Frontal cortex (tissue), 4 donors: Measurements from ENCODE around the gene APOF. TPM values are rescaled to one million over a fixed set of nuclear protein-coding genes. Genes with fewer than 3 reads are reported as not detected.
"Not testable (repeated sequence)": the region's sequence is repeated elsewhere in the genome, so short reads cannot be mapped to it uniquely, and the experiment has no call there.

Experiments used
- DNase-seq, 2 donors: peaks; one replicate each; pipeline ENCODE4 v3.0.0; 2012; ENCODE audit warnings: low spot score in 2 of 2
- FAIRE-seq: peaks from 2 replicates; lab custom pipeline; 2012; peaks lifted over from hg19 to GRCh38; lab: Jason Lieb, UNC
- total RNA-seq: library from RNA; depleted of rRNA; stranded (reverse); fragments of >200 nt; gene quantifications from one replicate; pipeline ENCODE4 v1.2.3, GENCODE V29; 2014
- donor health status: control.
- donor health status: control.
- donor health status: control.

APOF gene, protein sequence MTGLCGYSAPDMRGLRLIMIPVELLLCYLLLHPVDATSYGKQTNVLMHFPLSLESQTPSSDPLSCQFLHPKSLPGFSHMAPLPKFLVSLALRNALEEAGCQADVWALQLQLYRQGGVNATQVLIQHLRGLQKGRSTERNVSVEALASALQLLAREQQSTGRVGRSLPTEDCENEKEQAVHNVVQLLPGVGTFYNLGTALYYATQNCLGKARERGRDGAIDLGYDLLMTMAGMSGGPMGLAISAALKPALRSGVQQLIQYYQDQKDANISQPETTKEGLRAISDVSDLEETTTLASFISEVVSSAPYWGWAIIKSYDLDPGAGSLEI
- total RNA-seq: not detected

DNA sequence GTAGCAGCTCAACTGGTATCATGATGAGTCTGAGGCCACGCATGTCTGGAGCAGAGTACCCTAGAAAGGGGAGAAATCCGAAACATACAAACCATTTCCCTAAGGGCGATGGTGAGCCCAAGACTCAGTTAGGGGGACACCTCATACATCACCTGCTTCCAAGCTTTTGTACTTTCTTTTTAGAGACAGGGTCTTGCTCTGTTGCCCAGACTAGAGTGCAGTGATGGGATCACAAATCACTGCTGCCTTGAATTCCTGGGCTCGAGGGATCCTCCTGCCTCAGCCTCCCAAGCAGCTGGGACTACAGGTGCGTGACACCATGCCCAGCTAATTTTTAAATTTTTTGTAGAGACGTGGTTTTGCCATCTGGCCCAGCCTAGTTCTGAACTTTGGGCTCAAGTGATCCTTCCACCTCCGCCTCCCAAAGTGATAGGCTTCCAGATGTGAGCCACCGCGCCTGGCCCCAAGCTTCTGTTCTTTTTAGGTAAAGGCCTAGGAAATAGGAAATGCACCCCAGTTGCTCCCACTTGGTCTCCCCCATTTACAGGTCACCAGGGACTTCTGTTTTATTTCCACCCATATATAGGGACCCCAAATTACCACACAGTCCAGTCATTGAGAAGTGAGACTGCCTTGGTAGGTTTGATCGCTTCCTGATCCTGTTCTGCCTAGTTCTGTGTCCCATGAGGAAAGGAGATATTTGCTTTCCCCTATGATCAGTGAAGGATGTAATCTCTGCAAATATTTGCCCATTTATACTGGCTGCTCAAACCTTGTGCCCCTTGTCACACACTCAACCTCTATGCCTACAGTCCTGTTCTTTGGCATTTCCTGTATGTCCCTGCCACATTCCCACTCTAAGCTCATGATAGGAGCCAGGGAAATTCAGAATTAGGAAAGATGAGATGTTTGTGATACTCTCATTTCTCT lies at the start of gene APOF:
Gene APOF, minus strand, starts transcription at position 728 of the 930 bp plus-strand sequence. Its CDS starts 112 bp downstream, at position 616.
- DNase-seq (no peak), FAIRE-seq (no peak)

DNA sequence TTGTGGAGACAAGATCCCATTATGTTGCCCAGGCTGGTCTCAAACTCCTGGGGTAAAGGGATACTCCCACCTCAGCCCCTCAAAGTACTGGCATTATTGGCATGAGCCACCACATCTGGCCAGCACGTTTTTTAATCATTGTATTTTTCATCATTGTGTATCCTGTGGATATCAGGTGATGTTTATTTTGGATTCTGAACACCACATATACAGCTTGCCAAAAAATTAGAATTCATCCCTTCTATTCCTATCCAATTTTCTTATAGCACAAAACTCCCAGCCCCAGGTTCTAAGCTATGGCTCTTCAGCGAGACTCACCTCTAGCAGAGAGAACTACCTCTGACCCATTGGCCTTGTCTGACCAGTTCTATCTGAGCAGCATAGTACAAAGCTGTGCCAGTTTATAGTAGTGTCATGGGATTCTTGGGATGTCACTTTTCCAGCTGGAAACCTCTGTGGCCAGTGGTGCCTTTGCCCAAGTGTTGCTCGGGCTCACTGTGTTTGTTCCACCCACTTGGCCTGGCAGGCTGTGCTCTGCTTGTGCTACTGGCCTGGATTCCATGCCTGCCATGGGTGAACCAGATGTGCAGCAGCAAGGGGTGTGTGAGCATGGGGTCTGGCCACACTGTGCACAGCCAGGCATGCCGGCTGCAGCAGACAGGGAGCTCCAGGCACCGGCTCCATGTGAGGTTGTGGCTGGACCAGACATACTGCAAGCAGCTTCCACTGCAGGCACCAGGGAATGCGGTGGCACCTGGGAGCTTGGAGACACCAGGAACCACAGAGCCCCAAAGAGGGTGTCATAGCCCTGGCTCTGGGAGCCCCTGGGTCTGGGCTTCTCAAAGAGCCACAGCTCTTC lies 49.4 kb upstream of the APOF start:
- FAIRE-seq (no peak), DNase-seq (no peak)

DNA sequence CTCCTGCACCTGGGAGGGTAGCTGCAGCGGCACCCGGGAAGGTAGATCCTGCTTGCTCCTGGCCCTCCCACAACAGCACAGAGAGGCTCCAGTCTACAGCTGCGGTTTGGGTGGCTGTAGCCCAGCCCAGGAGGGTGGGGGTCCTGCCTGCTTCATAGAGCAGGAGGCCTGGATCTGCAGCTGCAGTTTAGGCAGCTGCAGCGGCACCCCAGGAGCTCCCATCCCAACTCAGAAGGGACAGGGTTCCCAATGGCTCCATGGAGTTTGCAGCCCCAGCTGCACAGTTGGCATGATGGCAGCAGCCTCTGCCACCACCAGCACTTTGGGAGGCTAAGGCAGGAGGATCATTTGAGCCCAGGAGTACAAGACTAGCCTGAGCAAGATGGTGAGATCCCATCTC lies 48.1 kb upstream of the APOF start:
- DNase-seq: no peak
- FAIRE-seq: no peak

DNA sequence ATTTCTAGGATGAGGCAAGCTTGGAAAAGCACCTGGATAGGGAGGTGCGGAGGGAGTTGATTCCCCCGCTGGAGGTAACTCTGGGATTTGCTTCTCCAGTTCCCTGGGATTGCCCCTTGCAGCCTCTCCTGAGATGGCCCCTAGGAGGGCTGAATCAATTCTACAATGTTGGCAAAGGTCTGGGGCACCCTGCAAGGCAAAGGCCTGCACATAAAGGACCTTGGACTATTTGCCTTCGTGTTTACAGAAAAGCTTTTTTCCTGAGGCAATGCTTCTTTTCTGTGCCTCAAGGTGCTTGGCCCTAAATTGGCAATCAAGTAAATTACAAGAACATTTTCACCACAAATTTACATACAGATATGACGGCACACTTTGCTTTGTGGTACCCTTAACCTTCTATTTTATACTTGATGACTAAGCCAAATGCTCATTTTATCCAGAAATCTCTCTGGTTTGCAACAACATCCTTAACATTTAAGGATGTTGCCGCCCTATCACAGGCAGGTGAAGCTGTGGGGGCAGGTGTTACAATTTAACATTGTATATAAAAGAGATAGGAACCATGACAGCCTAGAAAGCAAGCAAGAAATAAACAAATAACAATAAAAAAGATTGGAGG lies 46.3 kb upstream of the APOF start:
- no peak for DNase-seq
- FAIRE-seq: no peak

DNA sequence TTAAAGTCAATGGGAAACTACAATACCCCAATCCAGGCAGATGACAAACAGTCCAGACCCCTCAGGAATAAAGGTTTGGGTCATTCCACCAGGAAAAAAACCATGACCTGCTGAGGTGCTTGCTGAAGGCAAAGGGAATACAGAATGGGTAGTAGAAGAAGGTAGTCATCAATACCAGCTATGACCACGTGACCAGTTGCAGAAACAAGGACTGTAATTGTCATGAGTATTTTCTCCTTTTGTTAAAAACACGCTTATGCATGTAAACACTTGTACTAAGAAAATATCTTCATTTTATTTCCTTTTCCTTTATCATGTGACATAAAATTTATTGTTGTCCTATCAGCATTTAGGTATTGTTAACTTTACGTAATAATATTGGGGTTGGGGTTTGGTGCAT lies 41.6 kb upstream of the APOF start:
- FAIRE-seq: not testable (repeated sequence)

DNA sequence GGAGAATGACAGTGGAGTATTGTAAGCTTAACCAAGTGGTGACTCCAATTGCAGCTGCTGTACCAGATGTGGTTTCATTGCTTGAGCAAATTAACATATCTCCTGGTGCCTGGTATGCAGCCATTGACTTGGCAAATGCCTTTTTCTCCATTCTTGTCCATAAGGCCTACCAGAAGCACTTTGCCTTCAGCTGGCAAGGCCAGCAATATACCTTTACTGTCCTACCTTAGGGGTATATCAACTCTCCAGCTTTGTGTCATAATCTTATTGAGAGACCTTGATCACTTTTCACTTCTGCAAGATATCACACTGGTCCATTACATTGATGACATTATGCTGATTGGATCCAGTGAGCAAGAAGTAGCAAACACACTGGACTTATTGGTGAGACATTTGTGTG lies 39.0 kb upstream of the APOF start:
- DNase-seq, FAIRE-seq: not testable (repeated sequence)

More for the DNA sequence above, 41.6 kb upstream of the APOF start:
- not testable (repeated sequence) for DNase-seq

DNA sequence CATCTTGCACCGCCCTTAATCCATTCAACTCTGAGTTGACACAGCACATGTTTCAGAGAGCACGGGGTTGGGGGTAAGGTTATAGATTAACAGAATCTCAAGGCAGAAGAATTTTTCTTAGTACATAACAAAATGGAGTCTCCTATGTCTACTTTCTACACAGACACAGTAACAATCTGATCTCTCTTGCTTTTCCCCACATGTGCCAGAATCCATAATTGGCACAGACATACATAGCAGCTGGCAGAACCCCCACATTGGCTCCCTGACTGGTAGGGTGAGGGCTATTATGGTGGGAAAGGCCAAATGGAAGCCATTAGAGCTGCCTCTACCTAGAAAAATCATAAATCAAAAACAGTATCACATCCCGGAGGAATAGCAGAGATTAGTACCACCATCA lies 38.5 kb upstream of the APOF start:
- not testable (repeated sequence) for FAIRE-seq, DNase-seq

DNA sequence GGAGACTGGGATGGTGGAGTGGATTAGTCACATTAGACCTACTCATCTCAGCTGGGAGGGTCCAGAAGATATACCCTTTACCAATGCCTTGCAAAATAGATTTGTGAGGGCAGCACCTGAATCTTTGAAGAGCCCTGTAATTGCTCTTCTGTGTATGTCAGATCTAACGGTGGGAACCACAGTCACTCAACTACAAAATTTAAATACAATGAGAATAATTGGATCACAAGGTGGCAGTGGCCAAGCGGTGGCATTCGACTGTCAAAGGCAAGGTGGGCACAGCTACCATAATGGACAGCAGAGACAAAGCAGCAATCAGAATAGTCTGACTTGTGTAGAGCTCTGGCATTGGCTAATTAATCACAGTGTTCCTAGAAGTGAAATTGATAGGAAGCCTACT lies 36.8 kb upstream of the APOF start:
- DNase-seq, FAIRE-seq: not testable (repeated sequence)

DNA sequence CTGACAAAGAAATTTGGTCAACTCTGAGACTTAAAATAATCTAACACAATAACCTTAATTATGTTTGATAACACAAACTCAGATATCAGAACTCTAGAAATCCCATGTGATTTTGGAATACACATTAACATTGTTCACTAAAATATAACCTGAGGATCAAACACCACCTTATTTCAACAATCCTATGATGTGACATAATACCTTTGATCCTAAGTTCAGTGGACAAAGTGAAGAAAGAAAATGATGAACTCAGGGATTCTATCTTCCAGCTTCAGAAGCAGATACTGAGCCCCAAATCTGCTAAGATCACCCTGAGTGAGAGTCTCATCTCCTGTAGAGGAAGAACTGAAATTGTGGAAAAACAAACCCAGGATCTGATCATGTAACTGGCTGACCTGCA lies 35.7 kb upstream of the APOF start:
- no peak for FAIRE-seq
- DNase-seq: no peak

DNA sequence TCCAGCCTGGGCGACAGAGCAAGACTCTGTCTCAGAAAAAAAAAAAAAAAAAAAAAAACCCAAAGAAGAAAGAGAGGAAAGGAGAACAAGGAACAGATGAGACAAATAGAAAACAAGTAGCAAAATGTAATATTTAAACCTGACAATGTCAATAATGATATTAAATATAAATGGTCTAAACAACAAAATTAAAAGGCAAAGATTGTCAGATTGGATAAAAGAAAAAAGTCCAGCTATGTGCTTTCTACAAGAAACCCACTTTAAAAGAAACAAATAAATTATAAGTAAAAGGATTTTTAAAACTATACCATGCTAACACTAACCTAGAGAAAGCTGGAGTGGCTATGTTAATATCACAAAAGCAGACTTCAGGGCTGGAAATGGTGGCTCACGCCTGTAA lies 29.7 kb upstream of the APOF start:
- DNase-seq (no peak), FAIRE-seq (no peak)

DNA sequence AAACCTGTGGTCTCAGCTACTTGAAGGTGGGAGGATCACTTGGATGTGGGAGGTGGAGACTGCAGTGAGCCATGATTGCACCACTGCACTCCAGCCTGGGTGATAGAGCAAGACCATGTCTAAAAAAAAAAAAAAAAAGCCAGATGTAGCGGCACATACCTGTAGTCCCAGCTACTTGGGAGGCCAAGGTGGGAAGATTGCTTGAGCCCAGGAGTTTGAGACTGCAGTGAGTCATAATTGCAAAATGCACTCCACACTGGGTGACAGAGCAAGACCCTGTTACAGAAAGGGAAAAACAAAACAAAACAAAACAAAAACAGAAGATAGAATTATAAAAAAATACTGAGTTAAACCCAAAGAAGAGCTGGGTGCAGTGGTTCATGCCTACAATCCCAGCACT lies 29.1 kb upstream of the APOF start:
- DNase-seq (no peak), FAIRE-seq (no peak)

DNA sequence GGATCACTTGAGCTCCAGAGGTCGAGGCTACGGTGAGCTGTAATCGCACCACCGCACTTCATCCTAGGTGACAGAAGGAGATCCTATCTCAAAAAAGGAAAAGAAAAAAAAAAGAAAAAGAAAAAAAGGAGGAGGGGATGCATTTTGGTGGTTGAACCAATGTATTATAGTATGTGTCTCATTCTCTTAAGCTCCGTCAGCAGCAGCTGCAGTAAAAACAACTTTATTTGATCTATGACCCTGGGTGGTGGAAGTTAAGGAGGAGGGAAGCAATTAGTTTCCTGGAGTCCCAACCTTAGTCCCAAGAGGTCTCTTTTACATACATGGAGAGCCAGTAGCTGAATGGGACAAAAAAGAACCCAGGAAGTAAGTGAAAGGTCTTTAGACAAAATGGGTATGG lies 26.8 kb upstream of the APOF start:
- FAIRE-seq: no peak
- DNase-seq: no peak

DNA sequence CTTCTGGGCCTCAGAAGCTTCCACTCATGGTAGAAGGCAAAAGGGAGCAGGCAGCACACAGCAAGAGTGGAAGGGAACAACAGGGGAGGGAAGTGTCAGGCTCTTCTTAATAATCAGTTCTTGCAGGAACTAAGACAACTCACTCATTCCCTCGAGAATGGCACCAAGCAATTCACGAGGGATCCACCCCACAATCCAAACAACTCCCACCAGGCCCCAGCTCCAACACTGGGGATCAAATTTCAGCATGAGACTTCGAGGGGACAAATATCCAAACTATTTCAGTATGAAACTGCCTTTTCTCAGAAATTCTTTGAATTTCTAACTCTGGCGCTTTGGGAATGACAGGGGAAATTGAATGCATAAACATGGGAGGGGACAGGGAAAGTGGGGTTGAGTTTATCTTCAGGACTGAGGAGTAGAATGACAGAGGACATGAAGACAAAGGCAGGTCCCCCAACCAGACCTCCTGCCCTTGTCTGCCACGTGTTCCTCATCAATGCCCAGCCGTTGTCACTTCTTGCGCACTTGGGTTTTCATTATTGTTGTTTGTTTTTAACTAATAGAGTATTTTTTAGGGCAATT lies 24.6 kb upstream of the APOF start:
- no peak for FAIRE-seq
- DNase-seq: no peak

DNA sequence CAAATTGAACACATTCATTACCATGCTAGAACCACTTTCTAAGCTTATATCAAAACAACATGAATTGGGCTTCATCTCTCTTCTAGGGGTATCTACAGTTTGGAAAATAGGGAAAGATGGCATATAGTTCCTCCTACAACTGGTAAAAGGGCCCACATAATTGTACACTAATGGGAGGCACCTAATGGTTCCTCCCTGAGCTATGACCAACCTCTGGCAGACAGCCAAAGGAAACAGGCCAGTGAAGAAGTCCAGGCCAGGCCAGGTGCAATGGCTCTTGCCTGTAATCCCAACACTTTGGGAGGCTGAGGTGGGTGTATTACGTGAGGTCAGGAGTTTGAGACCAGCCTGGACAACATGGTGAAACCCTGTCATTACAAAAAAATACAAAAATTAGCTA lies 23.2 kb upstream of the APOF start:
- FAIRE-seq: no peak
- DNase-seq: no peak

DNA sequence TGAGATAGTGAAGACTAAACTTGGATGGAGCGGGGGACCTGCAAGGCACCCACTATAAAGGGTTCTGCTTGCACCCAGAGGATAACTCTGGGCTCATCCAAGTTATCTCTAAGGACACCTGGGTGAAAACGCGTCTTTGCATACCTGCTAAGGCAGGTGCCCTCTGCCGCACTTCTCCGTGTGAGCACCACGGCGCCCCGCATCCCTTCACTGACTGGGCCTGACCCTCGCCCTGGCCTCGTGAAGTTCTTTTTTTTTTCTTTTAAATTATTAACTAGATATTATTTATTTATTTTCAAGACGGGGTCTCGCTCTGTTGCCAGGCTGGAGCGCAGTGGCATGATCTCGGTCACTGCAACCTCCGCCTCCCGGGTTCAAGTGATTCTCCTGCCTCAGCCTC lies 20.0 kb upstream of the APOF start:
- DNase-seq: no peak
- FAIRE-seq: no peak

DNA sequence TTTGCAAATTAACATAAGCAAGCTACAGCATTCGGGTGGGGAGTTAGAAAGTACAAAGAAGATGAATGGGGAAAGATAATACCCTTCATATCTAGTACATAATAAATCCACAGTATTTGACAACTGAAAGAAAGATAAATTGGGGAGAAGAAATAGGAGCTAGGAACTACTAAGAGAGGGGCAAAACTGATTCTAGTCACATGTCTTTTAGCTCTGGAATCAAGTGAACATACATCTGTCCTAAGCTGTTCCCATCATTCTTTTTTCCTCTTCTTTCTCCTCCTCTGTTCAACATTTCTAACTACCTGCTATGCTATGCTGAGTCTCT lies 15.3 kb upstream of the APOF start:
- FAIRE-seq (no peak), DNase-seq (no peak)

DNA sequence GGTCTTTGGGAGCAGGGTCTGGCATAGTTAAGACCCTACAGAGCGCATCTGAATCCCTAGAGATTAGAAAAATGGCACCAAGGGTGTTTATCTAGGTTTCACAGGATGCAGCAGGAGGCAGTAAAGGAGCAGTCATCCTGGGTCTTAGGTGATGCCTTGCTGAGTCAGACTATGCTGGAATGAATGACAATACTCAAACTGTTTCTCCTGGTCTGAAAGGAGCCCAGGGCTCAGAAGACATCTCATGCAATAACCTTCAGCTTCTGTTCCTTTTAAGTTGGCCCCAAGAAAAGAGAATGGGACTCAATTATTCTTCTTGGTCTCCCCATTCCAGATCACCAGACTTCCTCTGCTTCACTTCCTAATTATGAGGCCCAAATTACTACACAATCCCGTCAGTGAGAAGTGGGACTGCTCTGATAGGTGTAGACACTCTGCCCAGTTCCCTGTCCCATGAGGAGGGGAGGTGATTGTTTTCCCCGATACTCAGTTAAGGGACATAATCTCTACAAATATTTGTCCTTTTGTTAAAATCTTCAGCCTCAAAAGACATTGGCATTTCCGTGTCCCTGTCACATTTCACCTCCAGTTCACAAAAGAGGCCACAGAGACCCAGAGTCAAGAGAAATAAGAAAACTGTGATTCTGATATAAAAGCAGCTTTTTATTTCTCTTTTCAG lies 14.8 kb upstream of the APOF start:
- DNase-seq (no peak), FAIRE-seq (no peak)

DNA sequence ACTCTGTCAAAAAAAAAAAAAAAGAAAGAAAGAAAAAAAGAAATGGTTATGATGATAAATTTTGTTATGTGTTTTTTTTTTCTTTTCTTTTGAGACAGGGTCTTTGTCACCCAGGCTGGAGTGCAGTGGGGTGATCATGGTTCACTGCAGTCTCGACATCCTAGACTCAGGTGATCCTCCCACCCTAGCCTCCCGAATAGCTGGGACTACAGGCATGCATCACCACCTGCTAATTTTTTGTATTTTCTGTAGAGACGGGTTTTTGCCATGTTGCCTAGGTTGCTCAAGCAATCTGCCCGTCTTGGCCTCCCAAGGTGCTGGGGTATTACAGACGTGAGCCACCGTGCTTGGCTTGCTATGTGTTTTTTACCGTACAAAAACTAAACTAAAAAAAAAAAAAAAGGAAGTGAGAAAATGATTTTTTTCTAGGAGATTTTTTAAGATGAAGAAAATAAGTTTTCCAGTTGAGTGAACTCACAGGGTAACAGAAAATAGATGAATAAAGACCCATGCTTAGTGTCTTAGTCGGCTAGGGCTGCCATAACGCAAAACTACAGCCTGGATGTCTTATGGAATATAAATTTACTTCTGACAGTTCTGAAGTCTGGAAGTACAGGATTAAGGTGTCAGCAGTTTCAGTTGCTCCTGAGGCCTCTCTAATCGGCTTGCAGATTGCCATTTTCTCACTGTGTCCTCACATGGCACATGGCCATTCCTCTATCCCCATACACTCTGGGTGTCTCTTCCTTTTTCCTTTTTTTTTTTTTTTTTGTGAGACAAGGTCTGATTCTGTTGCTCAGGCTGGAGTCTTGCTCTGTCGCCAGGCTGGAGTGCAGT lies 13.2 kb upstream of the APOF start:
- FAIRE-seq (no peak), DNase-seq (no peak)
